Testis (tissue), 2 donors: ENCODE measurements around the gene ADAMTS16.

ENCODE experiments used
- POLR2A ChIP-seq: fragments of 450-650 bp; IDR thresholded peaks from one replicate; pipeline ENCODE4 v1.6.1; 2017; ENCODE audit warnings: antibody characterized with exemption, mild to moderate bottlenecking, moderate library complexity
- TF ChIP-seq, protein P1 (sequence below), 3 experiments: fragments of 450-650 bp in 2 of 3; fragments of 200-600 bp in 1 of 3; sonication (generic) in 1 of 3; IDR thresholded peaks; one replicate each; pipeline ENCODE4 v1.5.1; 2016 to 2019; ENCODE audit warnings: antibody characterized with exemption in 3 of 3, mild to moderate bottlenecking in 2 of 3, moderate library complexity in 1 of 3

DNA sequence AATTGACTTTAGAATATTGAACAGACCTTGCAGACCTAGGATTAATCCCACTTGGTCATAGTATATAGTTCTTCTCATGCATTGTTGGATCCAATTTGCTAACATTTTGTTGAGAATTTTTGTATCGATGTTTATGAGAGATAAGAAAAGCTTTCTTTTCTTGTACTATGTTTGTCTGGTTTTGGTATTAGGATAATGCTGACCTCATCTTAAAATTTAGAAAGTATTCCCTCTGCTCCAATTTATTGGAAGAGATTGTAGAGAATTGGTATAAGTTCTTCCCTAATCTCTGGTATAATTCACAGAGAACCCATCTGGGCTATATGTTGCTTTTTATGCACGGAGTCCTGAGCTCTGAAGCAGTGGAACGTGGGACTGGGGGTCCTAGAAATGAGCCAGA is 67.7 kb downstream of the ADAMTS16 start:
- TF ChIP-seq, protein P1, sequence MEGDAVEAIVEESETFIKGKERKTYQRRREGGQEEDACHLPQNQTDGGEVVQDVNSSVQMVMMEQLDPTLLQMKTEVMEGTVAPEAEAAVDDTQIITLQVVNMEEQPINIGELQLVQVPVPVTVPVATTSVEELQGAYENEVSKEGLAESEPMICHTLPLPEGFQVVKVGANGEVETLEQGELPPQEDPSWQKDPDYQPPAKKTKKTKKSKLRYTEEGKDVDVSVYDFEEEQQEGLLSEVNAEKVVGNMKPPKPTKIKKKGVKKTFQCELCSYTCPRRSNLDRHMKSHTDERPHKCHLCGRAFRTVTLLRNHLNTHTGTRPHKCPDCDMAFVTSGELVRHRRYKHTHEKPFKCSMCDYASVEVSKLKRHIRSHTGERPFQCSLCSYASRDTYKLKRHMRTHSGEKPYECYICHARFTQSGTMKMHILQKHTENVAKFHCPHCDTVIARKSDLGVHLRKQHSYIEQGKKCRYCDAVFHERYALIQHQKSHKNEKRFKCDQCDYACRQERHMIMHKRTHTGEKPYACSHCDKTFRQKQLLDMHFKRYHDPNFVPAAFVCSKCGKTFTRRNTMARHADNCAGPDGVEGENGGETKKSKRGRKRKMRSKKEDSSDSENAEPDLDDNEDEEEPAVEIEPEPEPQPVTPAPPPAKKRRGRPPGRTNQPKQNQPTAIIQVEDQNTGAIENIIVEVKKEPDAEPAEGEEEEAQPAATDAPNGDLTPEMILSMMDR (IDR thresholded peaks at IDR 0.05), result no peak
- no peak for TF ChIP-seq POLR2A
